Measurements from ENCODE around the gene PROSER3. TPM values are rescaled to one million over a fixed set of nuclear protein-coding genes. Genes with fewer than 3 reads are reported as not detected.

Gene PROSER3
- total and polyA plus RNA-seq, 2 of the 4 experiments (the other 2 are of a cell fraction), result 5.4 to 21.8 TPM

- intact Hi-C loops (cut with micrococcal nuclease), result no loop called here
- POLR2A ChIA-PET (ENCODE audit: unreplicated experiment), result no interaction called here
These were observed 58.3 kb downstream of the PROSER3 start for GRCh38 chr19:35816262-35816661.

More at GRCh38 chr19:35816262-35816661, 58.3 kb downstream of the PROSER3 start:
- Histone ChIP-seq H4K8ac (ENCODE audit: low read depth in 2 of 2, low read length in 2 of 2) (no peak overlapping the region), H3K4me3 (ENCODE audit: insufficient read depth, low read depth, low read length) (no peak overlapping the region), H2BK5ac (ENCODE audit: low read depth, low read length, poor library complexity, severe bottlenecking) (no peak overlapping the region), H3K9ac (ENCODE audit: low read depth, low read length) (no peak overlapping the region), H4K5ac (ENCODE audit: low read depth, low read length) (no peak overlapping the region), H2BK120ac (ENCODE audit: low read depth, low read length) (no peak overlapping the region), H3K18ac (ENCODE audit: low read depth, low read length) (no peak overlapping the region), H3K27me3 (ENCODE audit: control insufficient read depth, insufficient read depth, low read length) (peaks cover 21% of the 10 kb centered on the region), H2AFZ (replicated peaks; ENCODE audit: low read length, poor library complexity) (no peak overlapping the region), H2BK20ac (ENCODE audit: low read depth, low read length) (no peak overlapping the region), H3K9me3 (ENCODE audit: control insufficient read depth, insufficient read depth, low read length) (no peaks in the 10 kb centered on the region), H3K4me2 (ENCODE audit: low read depth, low read length) (no peak overlapping the region), H4K20me1 (ENCODE audit: insufficient read depth, low read length) (no peaks in the 10 kb centered on the region), H3K9me1 (ENCODE audit: insufficient read depth, low read length) (no peaks in the 10 kb centered on the region), H2AK5ac (ENCODE audit: low read depth, low read length) (no peak overlapping the region), H3K27ac (ENCODE audit: insufficient read depth, low read length) (no peak overlapping the region), H2AK9ac (replicated peaks; ENCODE audit: low read depth, low read length, poor library complexity) (no peak overlapping the region), H3K36me3 (ENCODE audit: control insufficient read depth, insufficient read depth, low read length) (no peaks in the 10 kb centered on the region), H3K23ac (ENCODE audit: low read depth, low read length) (no peak overlapping the region), H3K4ac (ENCODE audit: low read depth, low read length) (no peak overlapping the region), H3K14ac (replicated peaks; ENCODE audit: low read depth, low read length) (no peak overlapping the region), H3K4me1 (ENCODE audit: control insufficient read depth, insufficient read depth, low read length) (no peaks in the 10 kb centered on the region), H3K56ac (ENCODE audit: extremely low read depth, insufficient read depth, low read length) (no peak overlapping the region), H2BK15ac (ENCODE audit: low read depth, low read length) (no peak overlapping the region), H4K91ac (ENCODE audit: insufficient read depth, low read depth, low read length) (no peak overlapping the region), H3K79me1 (ENCODE audit: low read depth in 1 of 2, low read length in 2 of 2) (no peaks in the 10 kb centered on the region)
- dilution Hi-C loops (cut with HindIII; ENCODE audit: low sequenced_read_pairs, unreplicated experiment), result no loop called here
- CTCF ChIA-PET, result interaction anchor here (0.9 kb wide), 1 partner anchor 13 kb away, joined by 3 read pairs; no protein-coding TSS in a partner anchor
- no CpG with 5 or more reads among the region's 6 CpGs for WGBS, 2 experiments (ENCODE audit: extremely low coverage in 2 of 2, insufficient read length in 1 of 2)
- no TSS peak for BruUV-seq (replicated peaks)
- in situ Hi-C loops (cut with MboI; ENCODE audit: low sequenced_read_pairs), result no loop called here
- no peak for ATAC-seq (ENCODE audit: low read depth)
- TF ChIP-seq SMC3 (IDR thresholded peaks at IDR 0.05; ENCODE audit: low read depth, low read length) (no peak), MAFK (IDR thresholded peaks at IDR 0.05; ENCODE audit: low read depth, low read length) (no peak)
- no peak for DNase-seq

All from IMR-90 (cell line).